ENCODE data around the gene PLOD2. TPM values are rescaled to one million over a fixed set of nuclear protein-coding genes. Genes with fewer than 3 reads are reported as not detected.

PLOD2 gene
- total RNA-seq, 1 experiment from 2014 or later, result 19.3 TPM

DNA sequence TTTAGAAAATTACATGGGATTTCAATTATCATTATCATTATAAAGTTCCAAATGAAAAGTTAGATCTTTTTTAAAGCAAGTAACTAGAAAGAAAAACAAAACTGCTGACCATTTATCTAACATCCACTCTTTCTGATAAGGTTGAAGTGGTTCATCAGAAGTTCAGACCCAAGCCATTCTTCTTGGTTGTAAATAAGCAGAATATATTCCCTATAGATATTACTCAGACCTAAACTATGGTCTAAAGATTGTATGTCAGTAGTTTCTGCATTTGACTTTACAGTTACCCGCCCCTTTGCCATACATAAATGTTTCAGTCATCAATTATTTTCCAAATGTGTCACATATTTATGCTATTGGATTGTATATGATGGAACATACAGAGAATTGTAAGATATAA is 136.7 kb downstream of the PLOD2 start:
- no CpG with 5 or more reads among the region's 1 CpG for WGBS (ENCODE audit: extremely low coverage, insufficient read length, low lambda C conversion rate)
- Histone ChIP-seq H3K23ac (ENCODE audit: insufficient read length, low read depth, low read length) (no peak overlapping the region), H3K79me2 (ENCODE audit: insufficient read depth, low read length) (no peaks in the 10 kb centered on the region), H3K9me3 (ENCODE audit: control insufficient read depth, low read depth, low read length) (no peaks in the 10 kb centered on the region), H3K4ac (ENCODE audit: low read depth, low read length) (no peak overlapping the region), H3K27ac (ENCODE audit: insufficient read length, low read depth, low read length) (no peak overlapping the region), H2AK5ac (ENCODE audit: insufficient read length, low read length) (no peak overlapping the region), H3K23me2 (ENCODE audit: insufficient read length, low read depth, low read length, poor library complexity, severe bottlenecking) (no peaks in the 10 kb centered on the region), H3K18ac (ENCODE audit: insufficient read length, low read depth, low read length) (no peak overlapping the region), H4K20me1 (ENCODE audit: control insufficient read depth, insufficient read depth, insufficient read length) (no peaks in the 10 kb centered on the region), H3K79me1 (ENCODE audit: insufficient read depth, low read depth, low read length, poor library complexity, severe bottlenecking) (no peaks in the 10 kb centered on the region), H3K27me3 (ENCODE audit: insufficient read depth, low read length) (no peaks in the 10 kb centered on the region), H3T11ph (ENCODE audit: low read length) (no peak overlapping the region), H2BK20ac (ENCODE audit: low read depth, low read length, poor library complexity, severe bottlenecking) (no peak overlapping the region), H2BK120ac (ENCODE audit: low read depth, low read length, poor library complexity, severe bottlenecking) (no peak overlapping the region), H4K5ac (ENCODE audit: insufficient read length, low read depth, low read length) (no peak overlapping the region), H2BK5ac (ENCODE audit: insufficient read length, low read length) (no peak overlapping the region), H4K91ac (ENCODE audit: insufficient read length, low read depth, low read length) (no peak overlapping the region), H2BK12ac (ENCODE audit: insufficient read length, low read depth, low read length) (no peak overlapping the region), H3K4me1 (ENCODE audit: insufficient read depth, low read length) (no peaks in the 10 kb centered on the region), H2BK15ac (ENCODE audit: low read depth, low read length) (no peak overlapping the region), H3K9ac (ENCODE audit: extremely low read depth, insufficient read length, low read length) (no peak overlapping the region), H4K8ac (replicated peaks; ENCODE audit: insufficient read length, low read depth, low read length) (no peak overlapping the region), H3K56ac (ENCODE audit: insufficient read length, low read depth, low read length) (no peak overlapping the region), H2AFZ (ENCODE audit: low read length) (no peak overlapping the region), H3K4me2 (ENCODE audit: insufficient read depth, insufficient read length, low read length) (no peak overlapping the region), H3K14ac (ENCODE audit: insufficient read depth, low read length) (no peak overlapping the region)
- no peaks in the 10 kb centered on the region for H3K27me3 Mint-ChIP-seq (ENCODE audit: low read depth)
- DNase-seq, result no peak
- no peak for TF ChIP-seq CTCF (conservative IDR thresholded peaks at IDR 0.05)
- no peak overlapping the region for H3K27ac Mint-ChIP-seq
- H3K9me3 Mint-ChIP-seq, result peaks cover 3 to 6% of the 10 kb centered on the region in 2 experiments; a peak in 3 of 5 replicates
- H3K36me3 Mint-ChIP-seq (ENCODE audit: insufficient read depth in 1 of 3, low read depth in 3 of 3), result peaks cover 0 to 1% (median 0%) of the 10 kb centered on the region in 3 experiments; a peak in 1 of 7 replicates
- H3K4me3 Mint-ChIP-seq, result no peak overlapping the region
- no peaks in the 10 kb centered on the region for H3K4me1 Mint-ChIP-seq

Measured in H9 (cell line).